Thyroid gland (tissue), 4 donors: Measurements from ENCODE around the gene PALM.

ENCODE experiments used
- POLR2A ChIP-seq, 2 donors: fragments of 450-650 bp; IDR thresholded peaks; one replicate each; pipeline ENCODE4 v1.6.1; 2017; ENCODE audit warnings: antibody characterized with exemption in 2 of 2, mild to moderate bottlenecking in 2 of 2, moderate library complexity in 1 of 2
- TF ChIP-seq, protein P1 (sequence below), 6 experiments: fragments of 200-600 bp in 3 of 6; fragments of 450-650 bp in 3 of 6; sonication (generic) in 3 of 6; IDR thresholded peaks; one replicate each; pipeline ENCODE4 v1.5.1; 2016 to 2019; ENCODE audit warnings: antibody characterized with exemption in 6 of 6, mild to moderate bottlenecking in 2 of 6, inconsistent platforms in 1 of 6, moderate library complexity in 1 of 6

DNA sequence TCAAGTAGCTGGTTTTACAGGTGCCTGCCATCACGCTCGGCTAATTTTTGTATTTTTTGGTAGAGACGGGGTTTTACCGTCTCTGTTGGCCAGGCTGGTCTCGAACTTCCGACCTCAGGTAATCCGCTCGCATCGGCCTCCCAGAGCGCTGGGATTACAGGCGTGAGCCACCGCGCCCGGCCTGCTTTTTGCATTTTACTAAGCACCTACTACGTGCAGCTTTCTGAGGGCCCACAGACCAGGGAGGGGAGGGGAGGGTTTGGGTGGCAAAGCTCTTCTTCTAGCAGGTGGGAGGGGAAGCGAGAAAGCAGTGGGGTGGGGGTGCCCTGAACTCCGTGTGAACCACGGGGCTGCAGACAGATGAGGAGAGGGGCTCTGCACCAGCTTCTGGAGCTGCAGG, 15.0 kb downstream of the PALM start:
- TF ChIP-seq, protein P1, sequence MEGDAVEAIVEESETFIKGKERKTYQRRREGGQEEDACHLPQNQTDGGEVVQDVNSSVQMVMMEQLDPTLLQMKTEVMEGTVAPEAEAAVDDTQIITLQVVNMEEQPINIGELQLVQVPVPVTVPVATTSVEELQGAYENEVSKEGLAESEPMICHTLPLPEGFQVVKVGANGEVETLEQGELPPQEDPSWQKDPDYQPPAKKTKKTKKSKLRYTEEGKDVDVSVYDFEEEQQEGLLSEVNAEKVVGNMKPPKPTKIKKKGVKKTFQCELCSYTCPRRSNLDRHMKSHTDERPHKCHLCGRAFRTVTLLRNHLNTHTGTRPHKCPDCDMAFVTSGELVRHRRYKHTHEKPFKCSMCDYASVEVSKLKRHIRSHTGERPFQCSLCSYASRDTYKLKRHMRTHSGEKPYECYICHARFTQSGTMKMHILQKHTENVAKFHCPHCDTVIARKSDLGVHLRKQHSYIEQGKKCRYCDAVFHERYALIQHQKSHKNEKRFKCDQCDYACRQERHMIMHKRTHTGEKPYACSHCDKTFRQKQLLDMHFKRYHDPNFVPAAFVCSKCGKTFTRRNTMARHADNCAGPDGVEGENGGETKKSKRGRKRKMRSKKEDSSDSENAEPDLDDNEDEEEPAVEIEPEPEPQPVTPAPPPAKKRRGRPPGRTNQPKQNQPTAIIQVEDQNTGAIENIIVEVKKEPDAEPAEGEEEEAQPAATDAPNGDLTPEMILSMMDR (IDR thresholded peaks at IDR 0.05): no peak
- TF ChIP-seq POLR2A (IDR thresholded peaks at IDR 0.05): no peak
